Upper lobe of right lung (tissue), 1 donor: ENCODE measurements around the gene CLEC4D. TPM values are rescaled to one million over a fixed set of nuclear protein-coding genes. Genes with fewer than 3 reads are reported as not detected.
A peak's percentile ranks its signal among the peaks of the same experiment; 100 is the strongest.

Experiments used
- ATAC-seq: fragments of 200-7000 bp; cut with Tn5 transposase; one replicate; pipeline ENCODE4 v1.9.1; 2020; ENCODE audit warnings: mild to moderate bottlenecking, moderate library complexity
- DNase-seq: peaks from one replicate; pipeline ENCODE4 v3.0.0-alpha.2; 2020
- H3K27ac ChIP-seq: fragments of 200-600 bp; one replicate; pipeline ENCODE4 v1.8.0; 2022
- H3K27me3 ChIP-seq: fragments of 200-600 bp; one replicate; pipeline ENCODE4 v1.8.0; 2022; ENCODE audit warnings: mild to moderate bottlenecking
- H3K36me3 ChIP-seq: fragments of 200-600 bp; one replicate; pipeline ENCODE4 v1.8.0; 2022
- H3K4me1 ChIP-seq: fragments of 200-600 bp; one replicate; pipeline ENCODE4 v1.8.0; 2022
- H3K4me3 ChIP-seq: fragments of 200-600 bp; one replicate; pipeline ENCODE4 v1.8.0; 2022; ENCODE audit warnings: mild to moderate bottlenecking
- H3K9me3 ChIP-seq: fragments of 200-600 bp; one replicate; pipeline ENCODE4 v1.8.0; 2022
- CTCF ChIP-seq: fragments of 200-600 bp; IDR thresholded peaks from one replicate; pipeline ENCODE4 v1.8.0; 2022; ENCODE audit warnings: antibody characterized with exemption
- intact Hi-C: fragments of 100-400 bp; cut with DNase I; formaldehyde crosslinking; loops from one replicate; pipeline ENCODE4 v1.11.0; 2022
- total RNA-seq: library from RNA; stranded (reverse); fragmentation: NEBNext Ultra II Directional; extraction: Animal tissue kit (Norgen Biotek cat#: 25700); gene quantifications from one replicate; pipeline ENCODE4 v1.2.1, GENCODE V29; 2021
- donor health status: DM: no; HTN: yes; CAD: no; lungs with severe emphysema.

Gene CLEC4D
- total RNA-seq, 1 donor from 2014 or later: 1.1 TPM

- Histone ChIP-seq H3K9me3 (no peaks in the 10 kb centered on the region), H3K4me1 (no peaks in the 10 kb centered on the region), H3K4me3 (no peak overlapping the region), H3K27me3 (peaks cover 9% of the 10 kb centered on the region), H3K36me3 (no peaks in the 10 kb centered on the region), H3K27ac (no peak overlapping the region)
- TF ChIP-seq CTCF: peak; percentile 21
- ATAC-seq (no peak), DNase-seq (no peak)
- intact Hi-C loops: no loop called here
Measured at GRCh38 chr12:8499616-8500015, 13.7 kb upstream of the CLEC4D start.

DNA sequence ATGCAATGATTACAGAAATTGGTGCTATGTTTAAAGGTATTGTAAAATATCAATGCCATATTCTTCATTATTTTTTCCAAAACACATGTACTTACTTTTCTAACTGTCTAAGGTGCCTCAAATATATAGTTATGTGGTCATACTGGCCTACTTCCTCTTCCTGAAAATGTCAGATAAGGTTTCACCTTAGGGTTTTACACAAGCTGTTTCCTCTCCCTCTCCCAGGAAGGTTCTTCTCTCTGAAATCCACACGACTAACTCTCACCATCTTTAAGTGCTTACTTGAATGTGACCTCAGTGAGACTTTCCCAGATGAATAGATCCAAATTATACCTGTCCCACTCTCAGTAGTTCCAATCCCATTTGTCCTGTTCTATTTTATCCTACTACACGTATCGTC is 11.6 kb upstream of the CLEC4D start:
- no peaks in the 10 kb centered on the region for H3K36me3 ChIP-seq
- H3K27me3 ChIP-seq: peaks cover 7% of the 10 kb centered on the region
- ATAC-seq (no peak), DNase-seq (no peak)
- no peak overlapping the region for H3K27ac ChIP-seq
- H3K4me3 ChIP-seq: no peak overlapping the region
- no peak for TF ChIP-seq CTCF
- intact Hi-C loops: no loop called here
- H3K4me1 ChIP-seq: no peaks in the 10 kb centered on the region
- no peaks in the 10 kb centered on the region for H3K9me3 ChIP-seq

DNA sequence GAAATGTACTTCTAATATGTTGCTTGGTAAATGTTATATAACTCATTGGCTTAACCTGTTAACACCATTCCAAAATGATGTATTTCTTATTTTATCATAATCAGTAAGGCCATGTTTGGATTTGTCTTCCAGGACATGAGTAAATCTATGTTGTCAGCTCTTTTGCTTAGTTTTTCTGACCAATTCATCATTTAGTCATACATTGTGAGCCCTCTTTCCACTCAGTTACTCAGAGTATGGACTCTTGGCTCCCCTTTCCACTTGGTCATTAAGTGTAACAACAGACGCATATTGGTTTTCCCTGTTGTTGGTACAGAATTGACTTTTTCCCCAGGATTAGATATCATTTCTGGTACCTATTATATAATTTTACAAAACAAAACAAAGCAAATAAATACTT is 9.0 kb upstream of the CLEC4D start:
- no peak for TF ChIP-seq CTCF
- DNase-seq (no peak), ATAC-seq (no peak)
- Histone ChIP-seq H3K27me3 (no peaks in the 10 kb centered on the region), H3K27ac (no peak overlapping the region), H3K4me3 (no peak overlapping the region), H3K4me1 (no peaks in the 10 kb centered on the region), H3K36me3 (no peaks in the 10 kb centered on the region), H3K9me3 (no peaks in the 10 kb centered on the region)
- intact Hi-C loops: no loop called here

GRCh38 chr12:8507596-8507995 is 5.7 kb upstream of the CLEC4D start:
- DNase-seq (no peak), ATAC-seq (no peak)
- H3K27me3 ChIP-seq: no peaks in the 10 kb centered on the region
- no peak for TF ChIP-seq CTCF
- H3K27ac ChIP-seq: no peak overlapping the region
- intact Hi-C loops: no loop called here
- no peaks in the 10 kb centered on the region for H3K4me1 ChIP-seq
- no peaks in the 10 kb centered on the region for H3K9me3 ChIP-seq
- H3K36me3 ChIP-seq: no peaks in the 10 kb centered on the region
- no peak overlapping the region for H3K4me3 ChIP-seq

DNA sequence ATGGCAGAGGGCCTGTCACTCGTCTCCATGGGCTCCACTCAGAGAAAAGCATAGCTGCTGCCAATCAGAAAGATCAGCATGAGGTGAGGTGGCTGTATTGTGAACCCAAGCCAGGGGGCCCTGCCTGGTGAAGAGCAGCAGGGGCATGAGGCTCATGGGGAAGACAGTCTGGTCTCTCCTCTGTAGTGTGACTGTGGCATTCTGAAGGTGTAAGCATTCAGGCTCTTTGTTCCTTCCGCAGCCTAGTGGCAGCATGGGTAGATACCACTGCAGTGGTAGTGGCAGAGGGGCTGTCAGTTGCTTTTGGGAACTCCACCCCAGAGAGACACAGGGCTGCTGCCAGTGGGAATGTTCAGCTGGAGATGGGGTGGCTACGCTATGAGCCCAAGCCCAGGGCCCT is 5.1 kb upstream of the CLEC4D start:
- no peak for DNase-seq
- H3K27me3 ChIP-seq: no peaks in the 10 kb centered on the region
- no peak overlapping the region for H3K4me3 ChIP-seq
- no peaks in the 10 kb centered on the region for H3K36me3 ChIP-seq
- ATAC-seq: peak; percentile 16
- no peaks in the 10 kb centered on the region for H3K4me1 ChIP-seq
- H3K9me3 ChIP-seq: no peaks in the 10 kb centered on the region
- TF ChIP-seq CTCF: no peak
- H3K27ac ChIP-seq: no peak overlapping the region
- intact Hi-C loops: no loop called here
